GM21717 (cell line): ENCODE measurements around the gene ZNF491.
"Not testable (repeated sequence)": the region's sequence is repeated elsewhere in the genome, so short reads cannot be mapped to it uniquely, and the experiment has no call there.

Experiments
- ATAC-seq: cut with Tn5 transposase; IDR thresholded peaks from one replicate; pipeline ENCODE4 v1.9.1; 2021; ENCODE audit warnings: mild to moderate bottlenecking, moderate library complexity; ENCODE audit not compliant: unreplicated experiment

The ZNF491 gene

GRCh38 chr19:11798391-11799330 lies at the start of gene ZNF491:
ZNF491 (plus strand) TSS chr19:11798523; CDS start chr19:11805954, 7,431 bp downstream.
- peak; percentile 89 for ATAC-seq

DNA sequence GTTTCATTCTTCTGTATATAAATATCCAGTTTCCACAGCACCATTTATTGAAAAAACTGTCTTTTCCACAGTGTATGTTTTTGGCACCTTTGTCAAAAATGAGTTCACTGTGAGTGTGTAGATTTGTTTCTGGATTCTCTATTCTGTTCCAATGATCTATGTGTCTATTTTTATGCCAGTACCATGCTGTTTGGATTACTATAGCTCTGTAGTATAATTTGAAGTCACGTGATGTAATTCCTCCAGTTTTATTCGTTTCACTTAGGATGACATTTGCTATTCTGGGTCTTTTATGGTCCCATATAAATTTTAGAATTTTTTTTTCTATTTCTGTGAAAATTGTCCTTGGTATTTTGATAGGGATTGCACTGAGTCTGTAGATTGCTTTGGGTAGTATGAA lies 48.6 kb upstream of the ZNF491 start:
- ATAC-seq: no peak

- ATAC-seq: no peak
Observed at GRCh38 chr19:11752244-11752736, 46.0 kb upstream of the ZNF491 start.

- no peak for ATAC-seq
Observed at GRCh38 chr19:11754663-11755062, 43.7 kb upstream of the ZNF491 start.

DNA sequence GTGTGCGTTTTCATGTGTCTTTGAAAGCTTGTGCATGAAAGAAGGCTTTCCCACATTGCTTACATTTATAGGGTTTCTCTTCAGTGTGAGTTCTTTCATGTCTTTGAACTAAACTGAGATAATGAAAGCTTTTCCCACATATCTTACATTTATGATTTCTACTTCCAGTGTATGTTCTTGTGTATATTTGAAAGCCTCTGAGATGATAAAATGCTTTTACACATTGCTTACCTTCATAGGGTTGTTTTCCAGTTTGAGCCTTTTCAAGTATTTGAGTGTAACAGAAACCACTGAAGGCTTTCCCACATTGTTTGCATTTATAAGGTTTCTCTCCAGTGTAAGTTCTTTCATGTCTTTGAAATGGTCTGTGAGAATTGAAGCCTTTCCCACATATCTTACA lies 41.4 kb upstream of the ZNF491 start:
- no peak for ATAC-seq

DNA sequence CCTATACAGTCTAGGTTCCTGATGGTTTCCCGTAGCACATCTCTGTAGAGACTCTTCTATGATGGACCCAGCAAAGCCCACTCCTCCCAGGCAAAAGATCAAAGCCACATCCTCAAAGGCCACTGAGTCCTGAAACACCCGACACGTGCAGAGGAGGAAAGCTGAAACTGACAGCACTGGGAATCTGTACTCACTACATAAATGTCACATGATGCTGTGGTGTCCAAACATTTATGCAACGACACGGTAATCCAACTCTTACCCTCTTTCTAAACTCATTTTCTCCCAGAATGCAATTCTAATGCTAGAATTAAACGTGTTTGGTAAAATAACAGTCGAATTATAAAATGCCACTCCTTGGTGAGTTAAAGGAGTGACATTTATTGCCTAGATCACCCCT lies 38.5 kb upstream of the ZNF491 start:
- ATAC-seq: no peak

- ATAC-seq: no peak
Observed at GRCh38 chr19:11763117-11763516, 35.2 kb upstream of the ZNF491 start.

GRCh38 chr19:11763611-11764010 lies 34.7 kb upstream of the ZNF491 start:
- no peak for ATAC-seq

GRCh38 chr19:11766597-11767591 lies 31.4 kb upstream of the ZNF491 start, which contains the start of gene ZNF441:
ZNF441 (plus strand) TSS chr19:11767000; CDS start chr19:11767194, 194 bp downstream.
- peak; percentile 83 for ATAC-seq

- ATAC-seq: peak; percentile 27
Observed at GRCh38 chr19:11767633-11768133, 30.6 kb upstream of the ZNF491 start.

- ATAC-seq: no peak
Observed at GRCh38 chr19:11769995-11770394, 28.3 kb upstream of the ZNF491 start.

DNA sequence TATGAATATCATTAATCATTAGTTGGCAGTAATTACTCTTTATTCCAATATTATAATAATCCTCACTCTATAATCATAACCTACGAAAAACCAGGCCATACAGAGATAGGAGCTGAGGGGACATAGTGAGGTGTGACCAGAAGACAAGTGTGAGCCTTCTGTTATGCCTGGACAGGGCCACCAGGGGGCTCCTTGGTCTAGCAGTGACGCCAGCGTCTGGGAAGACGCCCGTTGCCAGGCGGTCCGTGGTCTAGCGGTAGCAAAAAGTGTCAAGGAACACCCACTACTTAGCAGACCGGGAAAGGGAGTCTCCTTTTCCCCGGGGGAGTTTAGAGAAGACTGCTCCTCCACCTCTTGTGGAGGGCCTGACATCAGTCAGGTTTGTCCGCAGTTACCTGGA lies 26.8 kb upstream of the ZNF491 start:
- not testable (repeated sequence) for ATAC-seq

DNA sequence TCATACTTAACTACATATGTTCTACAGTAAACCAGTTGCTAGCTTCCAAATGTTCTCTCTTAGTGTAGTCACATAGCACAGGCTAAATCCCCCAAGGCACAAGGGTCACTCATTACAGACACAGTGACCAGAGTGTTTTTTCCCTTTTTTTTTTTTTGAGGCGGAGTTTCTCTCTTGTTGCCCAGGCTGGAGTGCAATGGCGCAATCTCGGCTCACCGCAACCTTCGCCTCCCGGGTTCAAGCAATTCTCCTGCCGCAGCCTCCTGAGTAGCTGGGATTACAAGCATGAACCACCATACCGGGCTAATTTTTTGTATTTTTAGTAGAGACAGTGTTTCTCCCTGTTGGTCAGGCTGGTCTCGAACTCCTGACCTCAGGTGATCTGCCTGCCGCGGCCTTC lies 21.7 kb upstream of the ZNF491 start:
- ATAC-seq: not testable (repeated sequence)

DNA sequence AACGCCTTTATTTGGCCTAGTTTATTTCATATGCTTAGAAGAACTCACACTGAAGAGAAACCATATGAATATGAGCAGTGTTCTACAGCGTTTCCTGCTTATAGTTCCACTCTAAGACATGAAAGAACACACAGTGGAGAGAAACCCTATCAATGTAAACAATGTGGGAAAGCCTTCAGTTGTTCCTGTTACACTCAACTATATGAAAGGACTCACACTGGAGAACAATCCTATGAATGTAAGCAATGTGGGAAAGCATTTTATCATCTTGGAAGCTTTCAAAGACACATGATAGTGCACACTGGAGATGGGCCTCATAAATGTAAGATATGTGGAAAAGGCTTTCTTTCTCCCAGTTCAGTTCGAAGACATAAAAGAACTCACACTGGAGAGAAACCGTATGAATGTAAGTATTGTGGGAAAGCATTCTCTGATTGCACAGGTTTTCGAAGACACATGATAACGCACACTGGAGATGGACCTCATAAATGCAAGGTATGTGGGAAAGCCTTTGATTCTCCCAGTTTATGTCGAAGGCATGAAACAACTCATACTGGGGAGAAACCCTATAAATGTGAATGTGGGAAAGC lies 17.8 kb upstream of the ZNF491 start:
- ATAC-seq: no peak

DNA sequence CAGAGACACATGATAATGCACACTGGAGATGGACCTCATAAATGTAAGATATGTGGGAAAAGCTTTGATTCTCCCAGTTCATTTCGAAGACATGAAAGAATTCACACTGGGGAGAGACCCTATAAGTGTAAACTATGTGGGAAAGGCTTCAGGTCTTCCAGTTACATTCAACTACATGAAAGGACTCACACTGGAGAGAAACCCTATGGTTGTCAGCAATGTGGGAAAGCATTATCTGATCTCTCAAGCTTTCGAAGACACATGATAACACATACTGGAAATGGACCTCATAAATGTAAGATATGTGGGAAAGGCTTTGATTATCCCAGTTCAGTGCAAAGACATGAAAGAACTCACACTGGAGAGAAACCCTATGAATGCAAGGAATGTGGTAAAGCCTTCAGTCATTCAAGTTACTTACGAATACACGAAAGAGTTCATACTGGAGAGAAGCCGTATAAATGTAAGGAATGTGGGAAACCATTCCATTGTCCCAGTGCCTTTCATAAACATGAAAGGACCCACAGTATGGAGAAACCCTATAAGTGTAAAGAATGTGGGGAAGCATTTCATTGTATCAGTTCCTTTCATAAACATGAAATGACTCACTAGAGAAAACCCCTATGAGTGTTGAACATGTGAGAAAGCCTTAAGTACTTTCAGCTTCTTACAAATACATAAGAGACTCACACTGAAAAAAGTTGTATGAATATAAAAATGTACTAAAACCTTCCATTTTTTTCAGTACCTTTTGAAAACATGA lies 16.8 kb upstream of the ZNF491 start:
- ATAC-seq: no peak

GRCh38 chr19:11783767-11784166 lies 14.6 kb upstream of the ZNF491 start:
- no peak for ATAC-seq

GRCh38 chr19:11784356-11784755 lies 14.0 kb upstream of the ZNF491 start:
- no peak for ATAC-seq

GRCh38 chr19:11787536-11787935 lies 10.8 kb upstream of the ZNF491 start:
- no peak for ATAC-seq

DNA sequence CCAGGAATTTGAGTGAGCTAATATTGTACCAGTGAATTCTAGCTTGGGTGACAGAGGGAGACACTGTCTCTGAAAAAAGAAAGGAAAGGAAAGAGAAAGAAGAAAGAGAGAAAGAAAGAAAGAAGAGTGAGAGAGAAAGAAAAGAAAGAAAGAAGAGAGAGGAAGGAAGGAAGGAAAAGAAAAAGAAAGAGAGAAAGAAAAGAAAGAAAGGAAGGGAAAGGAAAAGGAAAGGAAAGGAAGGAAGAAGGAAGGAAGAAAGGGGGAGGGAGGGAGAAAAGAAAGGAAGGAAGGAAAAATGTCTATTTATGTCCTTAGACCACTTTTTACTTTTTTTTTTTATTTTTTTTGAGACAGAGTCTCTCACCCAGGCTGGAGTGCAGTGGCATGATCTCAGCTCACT lies 5.4 kb upstream of the ZNF491 start:
- ATAC-seq: no peak

- ATAC-seq: peak; percentile 62
Observed at GRCh38 chr19:11797491-11797890, 832 bp upstream of the ZNF491 start.
